Measurements from ENCODE around the gene MACROD1.

Gene MACROD1

DNA sequence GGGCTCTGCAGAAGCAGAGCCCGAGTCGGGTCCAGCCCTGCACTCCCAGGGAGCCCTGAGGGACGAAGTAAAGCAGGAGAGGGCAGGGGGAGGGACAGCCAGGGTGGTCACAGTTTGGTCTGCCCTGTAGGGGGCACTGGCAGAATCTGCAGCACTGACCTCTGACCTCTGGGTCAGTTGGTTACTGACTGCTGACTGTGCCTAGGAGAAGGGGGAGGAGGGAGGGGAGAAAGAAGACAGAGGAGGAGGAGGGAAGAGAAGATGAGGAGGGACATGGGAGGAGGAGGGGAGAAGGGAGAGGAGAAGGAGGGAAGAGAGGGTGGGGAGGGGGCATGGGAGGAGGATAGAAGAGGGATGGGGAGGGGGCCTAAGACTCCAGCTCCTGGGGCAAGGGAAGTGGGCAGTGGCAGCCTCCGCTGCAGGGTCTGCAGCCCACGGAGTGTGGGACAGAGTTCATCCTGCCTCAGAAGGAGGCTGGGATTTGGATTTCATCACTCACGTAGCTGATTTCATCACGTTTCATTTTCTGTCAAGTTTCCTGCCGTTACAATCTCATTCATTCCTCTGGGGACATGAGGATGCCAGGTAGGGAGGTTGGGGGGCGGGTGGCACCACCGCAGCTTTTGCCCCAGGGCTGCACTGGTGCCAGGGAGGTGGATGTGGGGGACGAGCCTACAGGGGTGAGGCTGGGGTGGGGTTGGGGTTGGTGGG is 75.0 kb downstream of the MACROD1 start:
- Histone ChIP-seq H3K4me3 (ENCODE audit: low read length in 2 of 2) (no peak overlapping the region), H3K27ac (ENCODE audit: low read depth in 2 of 2, low read length in 2 of 2) (no peak overlapping the region), H3K9me3 (ENCODE audit: control insufficient read depth in 2 of 2, low read length in 2 of 2) (no peaks in the 10 kb centered on the region), H3K36me3 (ENCODE audit: control insufficient read depth in 2 of 2, insufficient read depth in 2 of 2, low read length in 2 of 2) (no peaks in the 10 kb centered on the region), H3K27me3 (ENCODE audit: control insufficient read depth in 2 of 2, insufficient read depth in 2 of 2, low read length in 2 of 2) (no peaks in the 10 kb centered on the region), H3K4me1 (ENCODE audit: control insufficient read depth in 2 of 2, insufficient read depth in 2 of 2, low read length in 2 of 2) (peaks cover 0 to 10% of the 10 kb centered on the region in 2 donors), H3K9ac (ENCODE audit: low read depth in 1 of 2, low read length in 2 of 2) (no peak overlapping the region)

- no peak overlapping the region for H3K9ac ChIP-seq (ENCODE audit: low read depth in 1 of 2, low read length in 2 of 2)
- no peak overlapping the region for H3K27ac ChIP-seq (ENCODE audit: low read depth in 2 of 2, low read length in 2 of 2)
Observed at GRCh38 chr11:64089915-64090805, 75.8 kb downstream of the MACROD1 start.

GRCh38 chr11:64089493-64089892 is 76.4 kb downstream of the MACROD1 start:
- peaks cover 0 to 12% of the 10 kb centered on the region in 2 donors for H3K4me1 ChIP-seq (ENCODE audit: control insufficient read depth in 2 of 2, insufficient read depth in 2 of 2, low read length in 2 of 2)
- H3K27ac ChIP-seq (ENCODE audit: low read depth in 2 of 2, low read length in 2 of 2), result no peak overlapping the region
- no peaks in the 10 kb centered on the region for H3K9me3 ChIP-seq (ENCODE audit: control insufficient read depth in 2 of 2, low read length in 2 of 2)
- no peak overlapping the region for H3K9ac ChIP-seq (ENCODE audit: low read depth in 1 of 2, low read length in 2 of 2)
- no peak overlapping the region for H3K4me3 ChIP-seq (ENCODE audit: low read length in 2 of 2)
- H3K36me3 ChIP-seq (ENCODE audit: control insufficient read depth in 2 of 2, insufficient read depth in 2 of 2, low read length in 2 of 2), result no peaks in the 10 kb centered on the region
- H3K27me3 ChIP-seq (ENCODE audit: control insufficient read depth in 2 of 2, insufficient read depth in 2 of 2, low read length in 2 of 2), result no peaks in the 10 kb centered on the region

More at GRCh38 chr11:64089915-64090805, 75.8 kb downstream of the MACROD1 start:
- Histone ChIP-seq H3K4me1 (ENCODE audit: control insufficient read depth in 2 of 2, insufficient read depth in 2 of 2, low read length in 2 of 2) (peaks cover 0 to 12% of the 10 kb centered on the region in 2 donors), H3K9me3 (ENCODE audit: control insufficient read depth in 2 of 2, low read length in 2 of 2) (no peaks in the 10 kb centered on the region), H3K27me3 (ENCODE audit: control insufficient read depth in 2 of 2, insufficient read depth in 2 of 2, low read length in 2 of 2) (no peaks in the 10 kb centered on the region), H3K4me3 (ENCODE audit: low read length in 2 of 2) (no peak overlapping the region), H3K36me3 (ENCODE audit: control insufficient read depth in 2 of 2, insufficient read depth in 2 of 2, low read length in 2 of 2) (no peaks in the 10 kb centered on the region)

DNA sequence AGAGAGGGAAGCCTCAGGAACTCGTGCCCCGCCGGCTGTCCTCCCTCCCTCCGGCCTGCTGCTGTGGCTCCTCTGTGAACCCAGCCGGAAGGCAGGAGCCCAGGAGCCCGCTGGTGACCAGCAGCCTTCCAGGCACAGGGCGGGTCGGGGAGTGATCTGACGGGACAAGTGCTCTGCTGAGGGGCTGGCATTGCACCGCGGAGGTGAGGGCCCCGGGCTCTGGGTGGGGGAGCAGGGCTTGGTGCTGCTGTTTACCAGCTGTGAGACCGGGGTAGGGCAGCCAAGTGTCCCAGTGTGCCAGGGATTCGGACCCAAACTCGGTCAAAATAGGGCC is 76.9 kb downstream of the MACROD1 start:
- Histone ChIP-seq H3K27ac (ENCODE audit: low read depth in 2 of 2, low read length in 2 of 2) (no peak overlapping the region), H3K9ac (ENCODE audit: low read depth in 1 of 2, low read length in 2 of 2) (no peak overlapping the region), H3K9me3 (ENCODE audit: control insufficient read depth in 2 of 2, low read length in 2 of 2) (no peaks in the 10 kb centered on the region), H3K4me1 (ENCODE audit: control insufficient read depth in 2 of 2, insufficient read depth in 2 of 2, low read length in 2 of 2) (peaks cover 0 to 12% of the 10 kb centered on the region in 2 donors), H3K36me3 (ENCODE audit: control insufficient read depth in 2 of 2, insufficient read depth in 2 of 2, low read length in 2 of 2) (no peaks in the 10 kb centered on the region), H3K4me3 (ENCODE audit: low read length in 2 of 2) (no peak overlapping the region), H3K27me3 (ENCODE audit: control insufficient read depth in 2 of 2, insufficient read depth in 2 of 2, low read length in 2 of 2) (no peaks in the 10 kb centered on the region)

- peaks cover 0 to 12% of the 10 kb centered on the region in 2 donors for H3K4me1 ChIP-seq (ENCODE audit: control insufficient read depth in 2 of 2, insufficient read depth in 2 of 2, low read length in 2 of 2)
- no peak overlapping the region for H3K9ac ChIP-seq (ENCODE audit: low read depth in 1 of 2, low read length in 2 of 2)
- H3K36me3 ChIP-seq (ENCODE audit: control insufficient read depth in 2 of 2, insufficient read depth in 2 of 2, low read length in 2 of 2), result no peaks in the 10 kb centered on the region
- H3K27ac ChIP-seq (ENCODE audit: low read depth in 2 of 2, low read length in 2 of 2), result no peak overlapping the region
- no peaks in the 10 kb centered on the region for H3K27me3 ChIP-seq (ENCODE audit: control insufficient read depth in 2 of 2, insufficient read depth in 2 of 2, low read length in 2 of 2)
- no peak overlapping the region for H3K4me3 ChIP-seq (ENCODE audit: low read length in 2 of 2)
- H3K9me3 ChIP-seq (ENCODE audit: control insufficient read depth in 2 of 2, low read length in 2 of 2), result no peaks in the 10 kb centered on the region
Observed at GRCh38 chr11:64088162-64089026, 77.5 kb downstream of the MACROD1 start.

DNA sequence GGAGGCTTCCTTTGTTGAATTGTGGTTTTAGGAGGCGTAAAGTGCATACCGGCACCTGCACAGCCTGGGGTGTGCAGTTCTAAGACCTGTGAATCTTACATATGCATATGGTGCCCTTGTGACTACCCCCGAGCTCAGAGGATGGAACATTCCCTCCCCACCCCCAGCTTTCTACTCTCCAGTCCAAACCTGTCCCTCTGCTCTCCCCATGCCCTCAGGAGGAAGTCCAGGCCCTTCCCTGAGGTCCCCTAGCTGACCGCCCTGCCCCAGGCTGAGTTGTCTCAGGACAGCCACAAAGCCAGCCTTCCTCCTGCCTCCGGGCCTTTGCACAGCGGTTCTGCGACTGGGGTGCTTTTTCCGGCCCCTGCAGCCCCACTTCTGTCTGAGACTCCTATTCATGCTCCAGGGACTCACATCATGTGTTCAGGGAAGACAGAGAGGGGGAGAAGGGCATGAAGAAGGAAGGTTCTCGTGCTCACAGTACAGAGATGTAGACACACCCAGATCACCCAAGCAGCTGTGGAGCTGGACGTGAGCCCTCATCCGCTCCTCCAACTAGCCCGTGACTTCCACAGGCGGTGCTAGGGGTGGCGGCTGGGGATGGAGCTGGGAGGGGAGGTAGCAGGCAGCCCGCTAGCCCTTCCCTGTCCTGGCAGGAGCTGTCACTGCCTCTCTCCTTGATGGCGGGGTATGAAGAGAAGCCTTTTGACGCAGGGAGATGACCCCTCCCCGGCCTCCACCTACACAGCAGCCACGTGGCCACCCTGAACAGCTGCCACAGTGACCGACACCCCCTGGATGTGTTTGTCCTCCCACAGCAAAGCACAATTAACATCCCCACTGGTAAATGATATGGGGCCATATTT is 79.4 kb downstream of the MACROD1 start:
- H3K4me1 ChIP-seq (ENCODE audit: control insufficient read depth in 2 of 2, insufficient read depth in 2 of 2, low read length in 2 of 2), result peaks cover 0 to 12% of the 10 kb centered on the region in 2 donors
- no peak overlapping the region for H3K4me3 ChIP-seq (ENCODE audit: low read length in 2 of 2)
- no peaks in the 10 kb centered on the region for H3K9me3 ChIP-seq (ENCODE audit: control insufficient read depth in 2 of 2, low read length in 2 of 2)
- H3K27ac ChIP-seq (ENCODE audit: low read depth in 2 of 2, low read length in 2 of 2), result no peak overlapping the region
- no peak overlapping the region for H3K9ac ChIP-seq (ENCODE audit: low read depth in 1 of 2, low read length in 2 of 2)
- no peaks in the 10 kb centered on the region for H3K36me3 ChIP-seq (ENCODE audit: control insufficient read depth in 2 of 2, insufficient read depth in 2 of 2, low read length in 2 of 2)
- H3K27me3 ChIP-seq (ENCODE audit: control insufficient read depth in 2 of 2, insufficient read depth in 2 of 2, low read length in 2 of 2), result no peaks in the 10 kb centered on the region

DNA sequence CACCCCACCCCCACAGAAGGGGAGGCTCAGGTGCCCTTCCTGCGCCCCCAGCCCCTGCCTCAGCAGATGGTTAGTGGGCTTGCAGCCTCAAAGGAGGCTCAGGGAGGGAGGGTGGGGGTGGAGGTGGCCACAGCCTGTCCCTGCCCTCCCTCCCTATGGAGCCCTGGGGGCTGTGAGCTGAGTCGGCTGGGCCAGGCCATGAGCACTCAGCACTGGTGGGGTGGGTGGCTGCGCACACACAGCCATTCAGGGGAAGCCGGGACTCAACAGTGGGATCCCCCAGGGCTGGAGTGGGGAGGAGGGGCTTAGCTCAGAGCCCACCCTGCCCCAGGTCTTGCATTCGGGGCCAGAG is 80.0 kb downstream of the MACROD1 start:
- Histone ChIP-seq H3K9me3 (ENCODE audit: control insufficient read depth in 2 of 2, low read length in 2 of 2) (no peaks in the 10 kb centered on the region), H3K36me3 (ENCODE audit: control insufficient read depth in 2 of 2, insufficient read depth in 2 of 2, low read length in 2 of 2) (no peaks in the 10 kb centered on the region), H3K4me1 (ENCODE audit: control insufficient read depth in 2 of 2, insufficient read depth in 2 of 2, low read length in 2 of 2) (peaks cover 0 to 12% of the 10 kb centered on the region in 2 donors), H3K27ac (ENCODE audit: low read depth in 2 of 2, low read length in 2 of 2) (no peak overlapping the region), H3K9ac (ENCODE audit: low read depth in 1 of 2, low read length in 2 of 2) (no peak overlapping the region), H3K27me3 (ENCODE audit: control insufficient read depth in 2 of 2, insufficient read depth in 2 of 2, low read length in 2 of 2) (no peaks in the 10 kb centered on the region), H3K4me3 (ENCODE audit: low read length in 2 of 2) (no peak overlapping the region)

GRCh38 chr11:64084951-64085710 is 80.8 kb downstream of the MACROD1 start:
- Histone ChIP-seq H3K36me3 (ENCODE audit: control insufficient read depth in 2 of 2, insufficient read depth in 2 of 2, low read length in 2 of 2) (no peaks in the 10 kb centered on the region), H3K9me3 (ENCODE audit: control insufficient read depth in 2 of 2, low read length in 2 of 2) (no peaks in the 10 kb centered on the region), H3K27me3 (ENCODE audit: control insufficient read depth in 2 of 2, insufficient read depth in 2 of 2, low read length in 2 of 2) (no peaks in the 10 kb centered on the region), H3K4me3 (ENCODE audit: low read length in 2 of 2) (no peak overlapping the region), H3K27ac (ENCODE audit: low read depth in 2 of 2, low read length in 2 of 2) (no peak overlapping the region), H3K9ac (ENCODE audit: low read depth in 1 of 2, low read length in 2 of 2) (no peak overlapping the region), H3K4me1 (ENCODE audit: control insufficient read depth in 2 of 2, insufficient read depth in 2 of 2, low read length in 2 of 2) (peaks cover 0 to 12% of the 10 kb centered on the region in 2 donors)

Data from mucosa of rectum (tissue), 2 donors.